ENCODE results near the gene FKBP15. TPM values are rescaled to one million over a fixed set of nuclear protein-coding genes. Genes with fewer than 3 reads are reported as not detected.
"Not testable (repeated sequence)": the region's sequence is repeated elsewhere in the genome, so short reads cannot be mapped to it uniquely, and the experiment has no call there.

FKBP15 gene
- polyA plus RNA-seq, 2 donors: 10.5 to 11.6 TPM

DNA sequence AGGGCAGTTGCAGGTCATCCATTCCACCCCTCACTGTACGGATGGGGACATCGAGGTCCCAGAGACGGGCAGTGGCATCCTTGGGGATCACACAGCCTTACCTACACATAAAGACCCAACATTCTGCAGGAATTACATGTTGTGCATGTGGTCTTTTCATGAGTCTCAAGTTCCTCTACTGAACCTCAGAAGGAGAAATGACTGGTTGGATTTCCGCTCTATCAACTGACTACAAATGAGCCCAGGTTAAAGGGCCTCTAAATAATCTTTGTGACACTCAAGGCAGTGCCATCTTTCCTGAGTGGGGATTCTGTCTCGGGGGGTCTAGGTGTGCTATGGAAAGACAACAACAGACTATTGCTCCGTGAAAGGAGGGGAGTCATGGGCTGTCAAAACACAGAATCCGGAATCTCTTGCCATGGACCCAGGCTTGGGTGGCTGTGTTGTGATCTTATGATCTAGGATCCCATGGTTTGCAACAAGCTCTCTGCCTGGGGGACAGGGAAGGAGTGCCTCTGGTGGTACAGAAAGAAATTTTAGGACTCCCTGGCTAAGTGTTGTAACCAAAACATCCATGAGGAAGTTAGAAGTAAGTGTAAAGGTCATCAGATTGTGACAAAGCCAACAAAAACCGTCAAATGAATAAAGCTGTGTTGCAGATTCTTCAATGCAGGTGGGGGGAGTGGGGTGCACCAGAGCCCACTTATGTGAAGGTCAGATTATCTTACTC is 72.1 kb downstream of the FKBP15 start:
- WGBS, 2 donors: 91 to 93% methylated on average over 8 of the region's 8 CpGs
- Histone ChIP-seq H3K27ac (ENCODE audit: low read depth in 2 of 2, low read length in 1 of 2) (no peak overlapping the region), H3K4me3 (ENCODE audit: low read depth in 1 of 2, low read length in 2 of 2) (no peak overlapping the region), H3K36me3 (ENCODE audit: control insufficient read depth in 2 of 2, insufficient read depth in 2 of 2, low read length in 1 of 2) (no peaks in the 10 kb centered on the region), H3K27me3 (ENCODE audit: control insufficient read depth in 1 of 2, insufficient read depth in 2 of 2, low read length in 2 of 2) (no peaks in the 10 kb centered on the region), H3K9me3 (ENCODE audit: control insufficient read depth in 2 of 2, insufficient read depth in 1 of 2, low read depth in 1 of 2, low read length in 1 of 2) (no peaks in the 10 kb centered on the region), H3K4me1 (ENCODE audit: control insufficient read depth in 2 of 2, insufficient read depth in 2 of 2, low read length in 1 of 2) (peaks cover 0 to 3% of the 10 kb centered on the region in 2 donors)

DNA sequence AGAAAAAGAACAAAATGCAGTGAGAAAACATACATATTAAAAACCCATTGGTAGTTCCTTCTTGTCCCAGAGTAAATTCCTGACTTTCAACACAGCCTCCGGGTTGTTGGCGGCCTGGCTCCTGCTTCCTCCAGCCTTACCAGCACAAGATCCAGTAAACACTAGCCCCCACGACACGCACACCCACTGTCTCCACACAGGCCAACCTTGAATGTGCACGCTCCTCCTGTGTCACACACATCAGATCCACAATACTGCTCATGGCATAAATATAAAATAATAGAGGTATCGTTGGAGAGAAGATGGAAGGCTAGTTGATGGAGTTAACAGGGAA is 72.7 kb downstream of the FKBP15 start:
- H3K36me3 ChIP-seq (ENCODE audit: control insufficient read depth in 2 of 2, insufficient read depth in 2 of 2, low read length in 1 of 2): no peaks in the 10 kb centered on the region
- H3K27me3 ChIP-seq (ENCODE audit: control insufficient read depth in 1 of 2, insufficient read depth in 2 of 2, low read length in 2 of 2): no peaks in the 10 kb centered on the region
- no peak overlapping the region for H3K4me3 ChIP-seq (ENCODE audit: low read depth in 1 of 2, low read length in 2 of 2)
- H3K4me1 ChIP-seq (ENCODE audit: control insufficient read depth in 2 of 2, insufficient read depth in 2 of 2, low read length in 1 of 2): peaks cover 0 to 3% of the 10 kb centered on the region in 2 donors
- H3K27ac ChIP-seq (ENCODE audit: low read depth in 2 of 2, low read length in 1 of 2): no peak overlapping the region
- no peaks in the 10 kb centered on the region for H3K9me3 ChIP-seq (ENCODE audit: control insufficient read depth in 2 of 2, insufficient read depth in 1 of 2, low read depth in 1 of 2, low read length in 1 of 2)
- WGBS, 2 donors: 89 to 92% methylated on average over 6 of the region's 6 CpGs

DNA sequence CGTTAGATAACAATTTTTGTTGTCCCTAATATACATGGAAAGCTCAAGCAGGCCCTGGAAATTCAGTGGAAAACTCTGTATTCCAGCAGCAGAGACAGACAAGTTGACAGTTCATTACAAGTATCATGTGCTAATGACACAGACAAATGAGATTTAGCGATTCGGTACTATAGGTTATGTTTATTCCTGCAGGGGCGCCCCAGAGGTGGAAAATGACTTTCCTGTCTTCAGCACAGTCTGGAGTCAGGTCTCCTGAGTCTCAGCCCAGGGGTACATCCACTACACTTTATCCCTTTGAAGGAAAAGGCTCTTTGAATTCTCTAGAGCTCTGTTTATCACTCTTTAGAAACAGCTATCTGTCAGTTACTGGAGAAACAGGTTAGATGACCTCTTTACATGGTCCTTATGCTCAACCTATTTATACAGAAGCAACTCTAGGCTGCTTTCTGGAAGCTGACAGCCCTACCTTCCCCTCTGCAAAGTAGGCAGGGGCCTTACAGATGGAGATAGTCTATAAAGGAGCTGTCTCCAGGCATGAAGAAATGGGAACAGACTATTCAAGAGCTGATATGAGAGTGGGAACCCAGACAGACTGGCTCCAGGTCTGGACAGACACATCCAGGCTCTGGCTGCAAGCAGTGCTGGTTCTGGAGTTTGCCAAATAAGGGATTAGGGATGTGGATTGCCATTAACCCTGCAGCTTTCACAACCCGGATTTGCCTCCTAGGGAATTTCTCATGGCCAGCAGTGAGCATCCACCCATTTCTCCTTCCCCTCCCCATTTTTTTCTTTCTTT is 77.4 kb downstream of the FKBP15 start:
- 57 to 60% methylated on average over 5 of the region's 5 CpGs for WGBS, 2 donors

DNA sequence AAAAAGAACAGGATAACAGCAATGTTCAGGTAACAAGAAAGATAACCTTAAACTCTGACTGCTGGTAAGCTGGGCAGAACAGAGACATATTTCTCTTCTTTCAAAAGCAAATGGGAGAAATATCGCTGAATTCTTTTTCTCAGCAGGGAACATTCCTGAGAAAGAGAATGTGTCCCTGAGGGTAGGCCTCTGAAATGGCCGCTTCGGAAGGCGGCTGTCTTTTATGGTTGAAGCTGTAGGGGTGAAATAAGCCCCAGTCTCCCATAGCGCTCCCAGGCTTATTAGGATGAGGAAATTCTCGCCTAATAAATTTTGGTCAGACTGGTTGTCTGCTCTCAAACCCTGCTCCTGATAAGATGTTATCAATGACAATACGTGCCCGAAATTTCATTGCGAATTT is 80.2 kb downstream of the FKBP15 start:
- H3K4me3 ChIP-seq (ENCODE audit: low read depth in 1 of 2, low read length in 2 of 2); H3K27me3 ChIP-seq (ENCODE audit: control insufficient read depth in 1 of 2, insufficient read depth in 2 of 2, low read length in 2 of 2); H3K27ac ChIP-seq (ENCODE audit: low read depth in 2 of 2, low read length in 1 of 2); H3K4me1 ChIP-seq (ENCODE audit: control insufficient read depth in 2 of 2, insufficient read depth in 2 of 2, low read length in 1 of 2); H3K9me3 ChIP-seq (ENCODE audit: control insufficient read depth in 2 of 2, insufficient read depth in 1 of 2, low read depth in 1 of 2, low read length in 1 of 2); H3K36me3 ChIP-seq (ENCODE audit: control insufficient read depth in 2 of 2, insufficient read depth in 2 of 2, low read length in 1 of 2): not testable (repeated sequence)
- 86 to 93% methylated on average over 9 of the region's 9 CpGs for WGBS, 2 donors

More for the DNA sequence above, 77.4 kb downstream of the FKBP15 start:
- Histone ChIP-seq H3K27me3 (ENCODE audit: control insufficient read depth in 1 of 2, insufficient read depth in 2 of 2, low read length in 2 of 2) (no peaks in the 10 kb centered on the region), H3K36me3 (ENCODE audit: control insufficient read depth in 2 of 2, insufficient read depth in 2 of 2, low read length in 1 of 2) (no peaks in the 10 kb centered on the region), H3K9me3 (ENCODE audit: control insufficient read depth in 2 of 2, insufficient read depth in 1 of 2, low read depth in 1 of 2, low read length in 1 of 2) (no peaks in the 10 kb centered on the region), H3K27ac (ENCODE audit: low read depth in 2 of 2, low read length in 1 of 2) (no peak overlapping the region), H3K4me3 (ENCODE audit: low read depth in 1 of 2, low read length in 2 of 2) (no peak overlapping the region), H3K4me1 (ENCODE audit: control insufficient read depth in 2 of 2, insufficient read depth in 2 of 2, low read length in 1 of 2) (no peaks in the 10 kb centered on the region)

DNA sequence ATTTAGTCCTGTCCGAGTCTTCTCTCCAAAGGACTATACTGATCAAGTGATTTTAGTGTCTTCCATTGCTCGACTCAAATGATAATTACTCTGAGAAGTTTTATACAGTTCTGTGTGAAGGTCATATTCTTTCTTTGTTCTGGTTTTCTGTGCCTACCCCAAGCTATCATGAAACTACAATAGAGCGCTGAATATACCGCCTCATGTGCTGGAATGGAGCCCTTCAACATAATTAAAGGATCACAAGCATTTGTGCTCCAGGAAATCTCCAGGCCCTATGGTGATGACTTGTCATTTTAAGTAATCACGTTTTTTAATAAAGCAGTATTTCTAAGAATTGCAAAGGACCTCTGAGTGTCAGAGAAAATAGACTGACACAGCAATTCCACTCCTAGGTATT is 81.1 kb downstream of the FKBP15 start:
- Histone ChIP-seq H3K4me1 (ENCODE audit: control insufficient read depth in 2 of 2, insufficient read depth in 2 of 2, low read length in 1 of 2) (no peaks in the 10 kb centered on the region), H3K27ac (ENCODE audit: low read depth in 2 of 2, low read length in 1 of 2) (no peak overlapping the region)
- 69 to 80% methylated on average over 5 of the region's 5 CpGs for WGBS, 2 donors

DNA sequence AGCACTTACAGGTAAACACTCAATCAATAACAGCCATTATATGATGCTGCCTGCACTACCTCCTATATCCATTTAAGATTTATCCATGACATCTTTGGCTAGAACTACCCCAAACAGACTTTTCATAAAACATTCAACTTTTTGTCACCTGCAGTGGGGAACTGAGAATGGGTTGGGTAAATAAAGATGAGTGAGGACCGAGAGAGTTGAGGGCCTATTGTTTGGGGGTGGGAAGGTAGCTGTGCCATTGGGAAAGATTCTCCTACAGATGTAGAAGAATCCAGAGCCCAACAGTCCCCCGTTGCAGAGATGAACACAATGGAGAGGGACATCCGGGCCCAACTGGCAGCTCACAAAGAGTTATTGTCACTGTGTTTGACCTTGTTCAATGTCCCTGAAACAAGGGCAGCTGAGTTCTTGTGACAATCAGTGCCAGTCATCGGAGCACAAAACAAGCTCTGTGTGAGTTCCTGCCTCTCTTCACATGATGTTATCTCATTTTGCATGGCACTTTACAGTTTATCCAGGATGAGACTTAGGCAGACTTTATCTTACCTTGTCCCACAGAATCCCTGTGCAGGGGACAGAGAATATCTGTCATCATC is 81.8 kb downstream of the FKBP15 start:
- no peak overlapping the region for H3K4me3 ChIP-seq (ENCODE audit: low read depth in 1 of 2, low read length in 2 of 2)
- no peaks in the 10 kb centered on the region for H3K9me3 ChIP-seq (ENCODE audit: control insufficient read depth in 2 of 2, insufficient read depth in 1 of 2, low read depth in 1 of 2, low read length in 1 of 2)
- H3K36me3 ChIP-seq (ENCODE audit: control insufficient read depth in 2 of 2, insufficient read depth in 2 of 2, low read length in 1 of 2): no peaks in the 10 kb centered on the region
- no peak overlapping the region for H3K27ac ChIP-seq (ENCODE audit: low read depth in 2 of 2, low read length in 1 of 2)
- H3K27me3 ChIP-seq (ENCODE audit: control insufficient read depth in 1 of 2, insufficient read depth in 2 of 2, low read length in 2 of 2): no peaks in the 10 kb centered on the region
- 67 to 70% methylated on average over 4 of the region's 4 CpGs for WGBS, 2 donors
- H3K4me1 ChIP-seq (ENCODE audit: control insufficient read depth in 2 of 2, insufficient read depth in 2 of 2, low read length in 1 of 2): no peaks in the 10 kb centered on the region

More for the DNA sequence above, 81.1 kb downstream of the FKBP15 start:
- no peak overlapping the region for H3K4me3 ChIP-seq (ENCODE audit: low read depth in 1 of 2, low read length in 2 of 2)
- H3K9me3 ChIP-seq (ENCODE audit: control insufficient read depth in 2 of 2, insufficient read depth in 1 of 2, low read depth in 1 of 2, low read length in 1 of 2): no peaks in the 10 kb centered on the region
- no peaks in the 10 kb centered on the region for H3K27me3 ChIP-seq (ENCODE audit: control insufficient read depth in 1 of 2, insufficient read depth in 2 of 2, low read length in 2 of 2)
- no peaks in the 10 kb centered on the region for H3K36me3 ChIP-seq (ENCODE audit: control insufficient read depth in 2 of 2, insufficient read depth in 2 of 2, low read length in 1 of 2)

DNA sequence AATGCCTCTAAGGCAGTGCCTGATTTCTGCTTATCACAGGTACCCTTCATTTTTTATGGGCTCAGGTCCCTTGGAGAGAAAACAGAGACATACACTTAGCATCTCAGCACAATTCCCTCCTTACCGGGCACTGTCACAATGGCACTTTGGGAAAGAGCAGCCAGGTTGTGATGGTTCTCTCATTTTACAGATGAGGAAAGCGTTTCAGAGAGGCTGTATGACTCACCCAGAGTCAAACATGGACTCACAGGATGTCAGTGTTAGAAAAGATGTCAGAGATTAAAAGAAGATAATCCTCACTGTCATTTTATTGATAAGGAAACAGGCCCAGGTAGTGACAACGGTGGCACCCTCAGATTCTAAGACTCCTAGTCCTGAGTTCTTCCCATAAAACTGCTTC is 82.3 kb downstream of the FKBP15 start:
- no peaks in the 10 kb centered on the region for H3K4me1 ChIP-seq (ENCODE audit: control insufficient read depth in 2 of 2, insufficient read depth in 2 of 2, low read length in 1 of 2)
- no peak overlapping the region for H3K27ac ChIP-seq (ENCODE audit: low read depth in 2 of 2, low read length in 1 of 2)
- WGBS, 2 donors: 52 to 55% methylated on average over 3 of the region's 3 CpGs
- no peak overlapping the region for H3K4me3 ChIP-seq (ENCODE audit: low read depth in 1 of 2, low read length in 2 of 2)
- H3K27me3 ChIP-seq (ENCODE audit: control insufficient read depth in 1 of 2, insufficient read depth in 2 of 2, low read length in 2 of 2): no peaks in the 10 kb centered on the region
- no peaks in the 10 kb centered on the region for H3K36me3 ChIP-seq (ENCODE audit: control insufficient read depth in 2 of 2, insufficient read depth in 2 of 2, low read length in 1 of 2)
- no peaks in the 10 kb centered on the region for H3K9me3 ChIP-seq (ENCODE audit: control insufficient read depth in 2 of 2, insufficient read depth in 1 of 2, low read depth in 1 of 2, low read length in 1 of 2)

DNA sequence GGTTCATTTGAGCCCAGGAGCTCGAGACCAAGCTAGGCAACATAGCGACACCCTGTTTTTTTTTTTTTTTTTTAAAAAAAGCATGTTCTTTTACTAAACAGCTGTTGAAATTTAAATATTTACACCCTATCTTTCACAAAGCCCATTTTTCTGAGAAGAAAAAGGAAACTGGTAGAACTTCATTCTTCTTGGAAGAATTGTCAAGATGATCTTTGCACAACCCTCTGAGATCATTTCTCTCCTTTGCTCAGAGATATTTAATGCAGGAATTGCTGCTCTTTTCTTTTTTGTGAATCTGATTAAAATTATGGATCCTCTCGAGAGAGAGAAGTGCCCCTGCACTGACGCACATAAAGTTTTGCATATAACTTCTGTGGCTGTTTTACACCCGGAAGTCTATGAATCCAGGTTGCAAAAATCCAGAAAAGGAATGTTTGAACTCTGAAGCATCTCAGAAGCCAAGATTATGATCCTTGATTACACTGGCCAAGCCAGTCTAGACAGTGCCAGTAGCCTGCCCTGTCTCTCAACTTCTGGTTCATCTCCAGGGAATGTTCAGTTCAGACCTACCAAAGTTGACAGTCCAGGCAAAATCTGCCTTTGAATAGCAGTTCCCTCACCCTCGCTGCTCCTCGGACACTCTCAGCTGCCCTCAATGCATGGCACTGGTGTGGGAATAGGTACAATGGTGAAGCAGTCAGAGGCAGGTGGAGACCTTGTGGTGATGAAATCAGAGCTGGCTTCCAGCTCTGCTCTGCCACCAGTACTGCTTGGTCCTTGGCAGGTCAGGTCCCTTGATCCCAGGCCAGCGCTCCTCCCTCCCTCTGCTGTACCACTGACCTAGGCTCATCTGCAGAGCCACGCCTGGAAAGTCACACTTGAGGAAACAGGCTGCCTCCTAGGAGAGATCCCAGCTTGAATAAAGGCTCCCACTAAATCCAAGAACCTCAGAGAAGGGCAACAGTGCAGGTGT is 83.6 kb downstream of the FKBP15 start:
- no peaks in the 10 kb centered on the region for H3K4me1 ChIP-seq (ENCODE audit: control insufficient read depth in 2 of 2, insufficient read depth in 2 of 2, low read length in 1 of 2)
- no peaks in the 10 kb centered on the region for H3K36me3 ChIP-seq (ENCODE audit: control insufficient read depth in 2 of 2, insufficient read depth in 2 of 2, low read length in 1 of 2)
- H3K27me3 ChIP-seq (ENCODE audit: control insufficient read depth in 1 of 2, insufficient read depth in 2 of 2, low read length in 2 of 2): no peaks in the 10 kb centered on the region
- no peak overlapping the region for H3K4me3 ChIP-seq (ENCODE audit: low read depth in 1 of 2, low read length in 2 of 2)
- no peaks in the 10 kb centered on the region for H3K9me3 ChIP-seq (ENCODE audit: control insufficient read depth in 2 of 2, insufficient read depth in 1 of 2, low read depth in 1 of 2, low read length in 1 of 2)
- 62 to 63% methylated on average over 9 of the region's 9 CpGs for WGBS, 2 donors
- no peak overlapping the region for H3K27ac ChIP-seq (ENCODE audit: low read depth in 2 of 2, low read length in 1 of 2)

DNA sequence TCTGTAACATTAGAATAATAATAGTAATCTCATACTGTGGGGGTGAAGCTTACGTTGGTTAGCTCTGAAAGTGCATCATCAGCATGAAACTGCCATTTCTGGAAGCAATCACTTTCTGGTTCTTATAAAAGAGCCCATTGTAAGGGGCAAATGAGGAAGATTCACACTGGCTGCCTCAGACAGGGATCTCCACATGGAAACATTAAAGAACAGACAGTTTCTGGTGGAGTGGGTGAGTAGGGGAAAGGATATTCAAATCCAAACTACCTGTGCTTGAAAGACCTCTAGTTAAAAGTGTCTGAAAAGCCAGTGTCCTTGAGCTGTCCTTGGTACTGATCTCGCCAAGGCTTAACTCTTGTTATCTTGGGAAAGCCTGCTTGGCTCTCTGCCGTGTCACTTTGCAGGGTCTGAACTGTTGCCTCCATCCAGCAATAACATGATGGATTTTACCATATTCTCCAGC is 89.4 kb downstream of the FKBP15 start:
- H3K27ac ChIP-seq (ENCODE audit: low read depth in 2 of 2, low read length in 1 of 2): no peak overlapping the region
- H3K36me3 ChIP-seq (ENCODE audit: control insufficient read depth in 2 of 2, insufficient read depth in 2 of 2, low read length in 1 of 2): no peaks in the 10 kb centered on the region
- H3K27me3 ChIP-seq (ENCODE audit: control insufficient read depth in 1 of 2, insufficient read depth in 2 of 2, low read length in 2 of 2): no peaks in the 10 kb centered on the region
- H3K4me1 ChIP-seq (ENCODE audit: control insufficient read depth in 2 of 2, insufficient read depth in 2 of 2, low read length in 1 of 2): no peaks in the 10 kb centered on the region
- no peaks in the 10 kb centered on the region for H3K9me3 ChIP-seq (ENCODE audit: control insufficient read depth in 2 of 2, insufficient read depth in 1 of 2, low read depth in 1 of 2, low read length in 1 of 2)
- H3K4me3 ChIP-seq (ENCODE audit: low read depth in 1 of 2, low read length in 2 of 2): no peak overlapping the region
- WGBS, 2 donors: 13 to 14% methylated on average over 3 of the region's 3 CpGs
